Aorta (tissue), 5 donors: ENCODE data around the gene PRDM15. TPM values are rescaled to one million over a fixed set of nuclear protein-coding genes. Genes with fewer than 3 reads are reported as not detected.

ENCODE experiments used
- ATAC-seq: fragments of 200-7000 bp; cut with Tn5 transposase; one replicate; pipeline ENCODE4 v1.9.1; 2022; ENCODE audit warnings: moderate library complexity; ENCODE audit not compliant: low FRiP score
- DNase-seq, 2 donors: peaks; one replicate each; pipeline ENCODE4 v3.0.0-alpha.2; 2020
- H3K27ac ChIP-seq, 2 donors: one replicate each; pipeline ENCODE4 v1.5.1; 2013; ENCODE audit warnings: low read length in 2 of 2, mild to moderate bottlenecking in 2 of 2, moderate library complexity in 2 of 2, control low read depth in 1 of 2, inconsistent platforms in 1 of 2, low read depth in 1 of 2
- H3K27me3 ChIP-seq, 2 donors: one replicate each; pipeline ENCODE4 v1.6.1; 2013; ENCODE audit warnings: control low read depth in 1 of 2, low read length in 1 of 2, mild to moderate bottlenecking in 1 of 2, moderate library complexity in 1 of 2; ENCODE audit not compliant: insufficient read depth in 2 of 2, control insufficient read depth in 1 of 2
- H3K36me3 ChIP-seq, 2 donors: one replicate each; pipeline ENCODE4 v1.6.1; 2013; ENCODE audit warnings: control low read depth in 1 of 2, low read length in 1 of 2, mild to moderate bottlenecking in 1 of 2; ENCODE audit not compliant: insufficient read depth in 2 of 2, control insufficient read depth in 1 of 2
- H3K4me1 ChIP-seq, 2 donors: one replicate each; pipeline ENCODE4 v1.6.1; 2013; ENCODE audit warnings: low read length in 2 of 2, control low read depth in 1 of 2, mild to moderate bottlenecking in 1 of 2, moderate library complexity in 1 of 2; ENCODE audit not compliant: insufficient read depth in 2 of 2, control insufficient read depth in 1 of 2
- H3K4me3 ChIP-seq, 2 donors: one replicate each; pipeline ENCODE4 v1.5.1; 2013; ENCODE audit warnings: low read length in 2 of 2, control low read depth in 1 of 2, mild to moderate bottlenecking in 1 of 2
- H3K9me3 ChIP-seq: one replicate; pipeline ENCODE4 v1.6.1; 2013; ENCODE audit warnings: mild to moderate bottlenecking, low read length; ENCODE audit not compliant: control insufficient read depth
- WGBS, 2 donors: extraction: QIAGEN DNeasy Blood & Tissue Kit; methylation state at CpG; one replicate each; pipeline ENCODE4 v1.1.7; 2013; 5-methylcytosine and 5-hydroxymethylcytosine counted together
- intact Hi-C, 2 donors: fragments of 100-400 bp; cut with DNase I; formaldehyde crosslinking; loops; one replicate each; pipeline versions ENCODE4 v1.14.2 to v1.15.0; 2022
- polyA plus RNA-seq, 2 donors: library from polyadenylated mRNA; stranded (reverse); fragments of 200-250 nt; gene quantifications; one replicate each; pipeline ENCODE4 v1.2.3, GENCODE V29; 2013
- total RNA-seq, 2 donors: library from RNA; stranded (reverse); fragmentation: NEBNext Ultra II Directional; extraction: Animal tissue kit (Norgen Biotek cat#: 25700); gene quantifications; one replicate each; pipeline ENCODE4 v1.2.1, GENCODE V29; 2021
- donor health status: healthy with polysubstance abuse.
- donor health status: Bipolar disorder and iron deficiency.
- donor health status: DM: no; HTN: no; CAD: no.
- donor health status: DM: no; HTN: no; CAD: no.
- donor health status: DM: yes; HTN: yes; CAD: no.

PRDM15 gene
- total and polyA plus RNA-seq, 4 donors, result 2.6 to 11.5 (median 7.5) TPM

DNA sequence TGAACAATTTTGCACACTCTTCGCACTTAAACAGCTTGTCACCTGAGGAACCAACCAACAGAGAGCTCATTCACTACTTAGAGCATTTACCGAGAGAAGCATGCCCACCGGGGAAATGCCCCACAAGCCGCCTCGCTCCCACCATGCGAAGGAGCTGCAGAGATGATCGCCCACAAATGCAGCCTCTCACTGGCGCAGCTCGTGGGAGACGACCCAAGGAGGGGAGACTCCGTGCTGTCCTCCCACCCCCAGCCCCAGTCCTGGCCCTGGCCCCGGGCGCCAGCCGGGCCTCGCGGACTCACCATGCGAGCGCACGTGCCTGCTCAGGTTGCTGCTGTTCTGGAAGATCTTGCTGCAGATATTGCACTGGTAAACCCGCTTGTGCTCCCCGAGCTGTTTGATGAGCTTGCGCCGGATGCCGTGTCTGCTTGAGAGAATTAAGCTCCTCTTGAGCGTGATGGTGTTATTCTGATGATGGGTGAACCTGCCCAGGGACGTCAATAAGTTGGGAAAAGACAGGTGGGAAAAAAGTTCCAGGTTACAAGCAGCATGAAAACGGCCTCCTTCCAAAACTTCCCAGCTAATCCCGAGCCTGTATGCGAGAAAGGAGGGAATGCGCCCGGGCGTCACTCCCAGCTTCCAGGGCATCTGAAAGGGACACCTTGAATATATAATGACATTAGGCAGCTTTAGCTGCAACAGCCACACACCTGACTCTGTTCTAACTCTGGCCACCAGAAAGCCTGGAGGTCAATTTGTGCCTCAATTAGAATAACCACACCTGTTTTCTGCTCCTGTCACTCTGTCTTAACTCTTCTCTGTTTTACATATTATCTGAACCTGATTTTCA, 42.8 kb downstream of the PRDM15 start:
- no peaks in the 10 kb centered on the region for H3K27me3 ChIP-seq
- DNase-seq (peak in 1 of 2 donors; percentile 74), ATAC-seq (no peak)
- H3K4me3 ChIP-seq, result no peak overlapping the region
- WGBS, 2 donors, result 93% methylated on average over 32 of the region's 32 CpGs
- H3K36me3 ChIP-seq, result peaks cover 0 to 7% of the 10 kb centered on the region in 2 donors
- no peaks in the 10 kb centered on the region for H3K4me1 ChIP-seq
- no peaks in the 10 kb centered on the region for H3K9me3 ChIP-seq
- H3K27ac ChIP-seq, result no peak overlapping the region
- intact Hi-C loops, result no loop called here

DNA sequence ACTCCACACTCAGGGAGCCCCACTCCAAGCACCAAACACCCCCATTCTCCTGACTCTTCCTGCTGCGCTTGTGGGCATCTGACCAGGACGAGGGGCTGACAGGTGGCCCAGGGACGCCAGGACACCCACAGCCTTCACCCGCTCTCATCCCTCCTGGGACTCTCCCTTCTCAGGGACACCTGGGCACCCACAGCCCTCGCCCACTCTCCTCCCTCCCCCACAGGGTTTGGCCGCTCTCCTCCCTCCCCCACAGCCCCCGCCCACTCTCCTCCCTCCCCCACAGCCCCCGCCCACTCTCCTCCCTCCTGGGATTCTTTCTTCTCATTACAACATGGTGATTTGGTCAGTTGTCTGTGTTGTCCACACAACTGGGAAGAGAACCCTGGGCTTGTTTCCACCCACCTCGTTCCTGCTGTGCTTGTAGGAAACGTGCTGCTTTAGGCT, 43.4 kb downstream of the PRDM15 start:
- no peak for DNase-seq
- H3K27me3 ChIP-seq, result no peaks in the 10 kb centered on the region
- WGBS, 2 donors, result 85 to 91% methylated on average over 10 of the region's 10 CpGs
- H3K27ac ChIP-seq, result no peak overlapping the region
- ATAC-seq, result no peak
- intact Hi-C loops, result no loop called here
- H3K9me3 ChIP-seq, result no peaks in the 10 kb centered on the region
- H3K4me1 ChIP-seq, result no peaks in the 10 kb centered on the region
- H3K36me3 ChIP-seq, result peaks cover 0 to 7% of the 10 kb centered on the region in 2 donors
- no peak overlapping the region for H3K4me3 ChIP-seq

- Histone ChIP-seq H3K27ac (no peak overlapping the region), H3K27me3 (no peaks in the 10 kb centered on the region), H3K36me3 (peaks cover 0 to 7% of the 10 kb centered on the region in 2 donors), H3K9me3 (no peaks in the 10 kb centered on the region), H3K4me1 (no peaks in the 10 kb centered on the region), H3K4me3 (no peak overlapping the region)
- no peak for ATAC-seq
- intact Hi-C loops, result no loop called here
- DNase-seq, result peak in 1 of 2 donors; percentile 71
- 94 to 96% methylated on average over 42 of the region's 42 CpGs for WGBS, 2 donors
These were observed 44.0 kb downstream of the PRDM15 start for GRCh38 chr21:41834926-41835663.

- intact Hi-C loops, result no loop called here
- peak; percentile 24 to 64 for DNase-seq
- H3K36me3 ChIP-seq, result peaks cover 0 to 7% of the 10 kb centered on the region in 2 donors
These were observed 44.8 kb downstream of the PRDM15 start for GRCh38 chr21:41834252-41834925.

DNA sequence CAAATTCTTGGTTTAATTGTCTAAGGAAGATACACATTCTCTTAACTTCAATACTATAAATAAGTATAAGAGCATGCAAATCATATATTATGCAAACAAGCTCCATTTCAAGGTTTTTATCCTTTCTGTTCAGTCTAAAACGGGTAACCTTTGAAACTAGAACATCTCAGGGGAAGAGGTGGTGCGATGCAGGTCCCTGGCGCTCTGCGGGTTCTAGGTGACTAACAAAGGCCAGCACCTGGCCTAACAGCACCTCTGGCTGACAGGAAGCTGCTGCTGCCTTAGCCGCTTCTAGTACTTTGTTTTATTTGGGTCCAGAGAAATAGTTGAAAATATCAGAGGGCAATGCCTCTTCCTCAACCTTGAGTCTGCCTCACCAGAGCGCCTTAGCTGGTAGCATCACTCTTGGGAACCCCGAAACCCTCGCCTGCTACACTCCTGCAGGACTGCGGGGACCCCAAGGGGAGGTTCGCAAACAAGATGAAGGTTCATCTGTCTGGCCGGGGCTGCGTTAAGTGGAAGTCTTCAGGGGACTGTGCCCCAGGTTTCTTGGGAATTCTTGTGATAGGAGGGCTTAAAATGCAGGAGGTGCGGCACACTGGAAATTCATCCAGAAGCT, 45.5 kb downstream of the PRDM15 start:
- no peaks in the 10 kb centered on the region for H3K9me3 ChIP-seq
- DNase-seq, result peak; percentile 30 to 59
- no peaks in the 10 kb centered on the region for H3K4me1 ChIP-seq
- H3K27me3 ChIP-seq, result no peaks in the 10 kb centered on the region
- ATAC-seq, result no peak
- WGBS, 2 donors, result 96 to 97% methylated on average over 13 of the region's 13 CpGs
- intact Hi-C loops, result no loop called here
- H3K36me3 ChIP-seq, result peaks cover 0 to 7% of the 10 kb centered on the region in 2 donors
- H3K4me3 ChIP-seq, result no peak overlapping the region
- no peak overlapping the region for H3K27ac ChIP-seq

More at GRCh38 chr21:41834252-41834925, 44.8 kb downstream of the PRDM15 start:
- Histone ChIP-seq H3K27me3 (no peaks in the 10 kb centered on the region), H3K4me3 (no peak overlapping the region), H3K27ac (no peak overlapping the region), H3K9me3 (no peaks in the 10 kb centered on the region), H3K4me1 (no peaks in the 10 kb centered on the region)
- 89 to 90% methylated on average over 23 to 25 of the region's 25 CpGs for WGBS, 2 donors
- peak; percentile 9 for ATAC-seq

GRCh38 chr21:41832596-41833496, 46.3 kb downstream of the PRDM15 start:
- WGBS, 2 donors, result 91 to 93% methylated on average over 17 of the region's 17 CpGs
- Histone ChIP-seq H3K4me3 (no peak overlapping the region), H3K27ac (no peak overlapping the region), H3K27me3 (no peaks in the 10 kb centered on the region), H3K4me1 (no peaks in the 10 kb centered on the region), H3K9me3 (no peaks in the 10 kb centered on the region), H3K36me3 (peaks cover 0 to 7% of the 10 kb centered on the region in 2 donors)
- ATAC-seq (no peak), DNase-seq (peak; percentile 19 to 46)
- intact Hi-C loops, result no loop called here

- no peaks in the 10 kb centered on the region for H3K9me3 ChIP-seq
- H3K27ac ChIP-seq, result no peak overlapping the region
- H3K27me3 ChIP-seq, result no peaks in the 10 kb centered on the region
- ATAC-seq, result no peak
- intact Hi-C loops, result no loop called here
- 96% methylated on average over 17 of the region's 17 CpGs for WGBS, 2 donors
- H3K4me1 ChIP-seq, result no peaks in the 10 kb centered on the region
- peak in 1 of 2 donors; percentile 13 for DNase-seq
- H3K36me3 ChIP-seq, result peaks cover 0 to 4% of the 10 kb centered on the region in 2 donors
- H3K4me3 ChIP-seq, result no peak overlapping the region
These were observed 47.1 kb downstream of the PRDM15 start for GRCh38 chr21:41831866-41832595.
